Measurements from ENCODE around the gene CATSPERZ. TPM values are rescaled to one million over a fixed set of nuclear protein-coding genes. Genes with fewer than 3 reads are reported as not detected.

CATSPERZ gene
- total RNA-seq, 8 experiments from 2014 or later: 0.76 to 1.9 (median 1.2) TPM; not detected in 3

DNA sequence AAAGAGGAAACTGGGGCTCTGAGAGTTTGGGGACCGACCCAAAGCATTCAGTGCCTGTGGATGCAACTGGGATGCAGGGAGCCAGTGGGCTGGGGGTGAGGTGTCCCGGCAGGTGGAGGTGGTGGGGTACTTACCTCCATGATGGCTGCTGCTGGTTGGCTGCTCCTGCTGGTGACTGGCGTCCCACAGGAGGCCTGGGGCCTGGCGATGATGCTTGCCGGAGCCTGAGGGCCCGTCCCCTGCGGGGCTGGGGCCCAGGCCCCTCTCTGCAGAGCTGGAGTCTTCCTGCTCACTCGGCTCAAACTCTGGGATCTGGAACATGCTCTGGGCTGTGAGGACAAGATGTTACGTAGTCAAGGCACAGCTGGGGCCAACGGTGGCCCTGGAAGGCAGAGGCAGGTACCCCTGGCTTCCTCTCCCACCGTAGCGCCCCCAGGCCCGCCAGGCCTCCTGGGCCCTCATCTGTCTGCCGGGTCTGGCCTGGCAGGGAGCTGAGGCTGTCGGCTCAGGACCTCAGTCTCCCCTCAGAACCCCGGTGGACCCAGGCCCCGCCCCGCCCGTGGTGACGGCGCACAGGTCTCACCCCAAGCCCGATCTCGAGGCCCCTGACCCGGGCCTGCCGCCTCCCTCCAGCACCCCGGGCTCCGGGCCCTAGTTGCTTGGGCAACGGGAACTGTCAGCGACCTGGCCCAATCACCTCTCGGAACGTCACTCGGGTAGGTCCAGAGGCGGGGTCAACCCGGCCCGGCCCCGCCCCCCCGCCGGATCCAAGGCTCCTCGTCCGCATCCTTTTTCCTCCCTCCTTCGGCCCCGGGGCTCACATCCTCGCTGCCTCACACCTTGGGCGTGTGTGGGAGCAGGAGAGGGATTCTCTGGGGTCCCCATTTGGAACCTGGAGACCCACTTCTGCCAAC is 15.9 kb upstream of the CATSPERZ start, which contains the start of gene BAD:
Gene BAD (minus strand): TSS at position 618 of the 914 bp plus-strand sequence. CDS start 297 bp downstream, at position 321.
- ATAC-seq (replicated peaks in 6 of 8): peak; percentile 85 to 91 (median 86)
- Histone ChIP-seq H3K27ac (peak within 1 kb of the TSS; percentile 71 to 79), H3K4me1 (replicated peaks in 1 of 2) (peaks cover 10 to 12% of the 10 kb centered on the region in 2 donors), H3K4me3 (peak within 1 kb of the TSS; percentile 80 to 96 (median 88))
- in situ Hi-C loops (cut with MboI; ENCODE audit: low pct_unique_long_range_greater_than_20kb in 2 of 9, low sequenced_read_pairs in 9 of 9, unreplicated experiment in 9 of 9): no loop called here
- 0 to 18% (median 0%) methylated on average over 3 to 4 of the region's 44 CpGs; no CpG with 5 or more reads in 7 of the 10 experiments for WGBS, 10 experiments

DNA sequence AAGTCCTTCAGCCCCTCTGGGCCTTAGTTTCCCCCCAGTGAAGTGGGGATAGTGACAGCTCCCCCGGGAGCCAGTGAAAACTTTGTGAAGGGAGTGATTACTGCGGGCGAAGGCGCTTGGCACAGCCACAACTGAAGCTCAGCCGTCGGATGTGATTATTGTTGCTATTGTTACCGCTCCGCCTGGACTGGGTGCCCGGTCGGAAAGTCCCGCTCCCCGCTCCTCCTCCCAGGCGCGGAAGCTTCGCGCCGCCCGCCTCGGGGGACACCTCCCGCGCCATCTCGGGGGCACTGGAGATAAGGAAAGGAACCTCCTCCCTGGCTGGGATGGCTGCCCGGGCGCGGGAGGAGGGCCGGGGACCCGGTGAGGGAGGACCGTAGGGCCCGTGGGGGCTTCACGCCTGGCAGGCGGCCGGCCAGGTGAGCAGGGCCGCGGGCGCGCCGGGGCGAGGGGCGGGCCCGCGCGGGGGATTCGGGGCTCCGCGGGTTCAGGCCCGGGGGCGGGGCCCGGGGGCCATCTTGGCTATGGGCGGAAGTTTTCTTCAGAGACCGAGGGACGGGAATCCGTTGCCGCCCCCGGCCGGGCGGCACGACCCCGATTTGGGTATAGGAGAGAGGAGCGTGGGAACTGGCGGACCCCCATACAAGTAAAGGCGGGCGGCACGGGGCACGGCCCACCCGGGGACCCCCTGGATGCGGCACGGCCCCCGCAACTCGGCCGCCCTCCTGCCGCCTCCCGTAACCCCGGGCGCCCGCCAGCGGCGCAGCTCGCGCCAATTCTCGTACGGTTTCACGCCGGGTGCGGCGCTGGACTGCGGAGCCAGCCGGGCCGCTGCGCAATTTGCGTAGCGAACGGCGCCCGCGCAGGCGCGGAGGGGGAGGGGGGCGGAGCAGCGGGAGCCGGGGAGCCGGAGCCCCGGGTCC is 14.9 kb upstream of the CATSPERZ start, which contains the start of gene GPR137:
Gene GPR137 (plus strand): TSS at position 887 of the 923 bp plus-strand sequence. CDS start 677 bp downstream, outside the sequence.
- H3K27ac ChIP-seq: peak within 1 kb of the TSS; percentile 71 to 79
- H3K4me1 ChIP-seq (replicated peaks in 1 of 2): peaks cover 10 to 12% of the 10 kb centered on the region in 2 donors
- ATAC-seq (replicated peaks in 6 of 8): peak; percentile 42 to 67 (median 55)
- WGBS, 10 experiments: 0 to 3% (median 0%) methylated on average over 3 to 10 of the region's 102 CpGs; no CpG with 5 or more reads in 6 of the 10 experiments
- H3K4me3 ChIP-seq: peak within 1 kb of the TSS; percentile 80 to 96 (median 88)
- in situ Hi-C loops (cut with MboI; ENCODE audit: low pct_unique_long_range_greater_than_20kb in 2 of 9, low sequenced_read_pairs in 9 of 9, unreplicated experiment in 9 of 9): no loop called here

DNA sequence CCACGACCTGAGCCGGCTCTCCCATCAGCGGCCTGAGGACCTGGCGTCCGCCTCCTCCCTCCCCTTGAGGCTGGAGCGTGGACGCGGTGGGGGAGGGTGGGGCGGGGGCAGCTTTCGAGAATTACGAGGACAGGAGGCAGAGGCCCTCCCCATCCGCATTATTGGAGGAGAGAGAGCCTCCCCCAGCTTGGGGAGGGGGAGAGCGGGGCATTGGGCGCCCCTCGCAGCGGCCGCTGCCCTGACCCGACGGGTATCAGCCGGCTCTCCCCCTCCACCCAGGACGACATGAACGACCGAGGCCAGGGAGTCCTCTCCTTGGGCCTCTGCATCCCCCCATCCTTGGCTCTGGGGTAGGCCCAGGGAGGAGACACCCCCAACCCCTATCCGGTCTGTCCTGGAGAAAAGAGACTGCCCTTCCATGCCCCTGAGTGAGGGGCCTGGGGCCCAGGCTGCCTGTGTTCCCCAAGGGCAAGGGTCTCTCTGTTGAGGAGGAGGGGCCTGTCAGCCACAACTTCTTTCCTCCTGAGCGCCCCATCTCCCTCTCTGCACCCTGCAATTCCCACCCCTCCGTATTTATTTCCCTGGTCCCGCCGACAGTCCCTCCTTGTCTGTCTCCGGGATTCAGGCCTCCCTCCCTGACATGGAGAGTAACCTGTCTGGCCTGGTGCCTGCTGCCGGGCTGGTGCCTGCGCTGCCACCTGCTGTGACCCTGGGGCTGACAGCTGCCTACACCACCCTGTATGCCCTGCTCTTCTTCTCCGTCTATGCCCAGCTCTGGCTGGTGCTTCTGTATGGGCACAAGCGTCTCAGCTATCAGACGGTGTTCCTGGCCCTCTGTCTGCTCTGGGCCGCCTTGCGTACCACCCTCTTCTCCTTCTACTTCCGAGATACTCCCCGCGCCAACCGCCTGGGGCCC is 14.0 kb upstream of the CATSPERZ start:
- 0 to 87% (median 50%) methylated on average over 1 to 7 of the region's 40 CpGs; no CpG with 5 or more reads in 5 of the 10 experiments for WGBS, 10 experiments
- Histone ChIP-seq H3K27ac (peak overlapping the region; percentile 47 to 79), H3K4me3 (peak overlapping the region; percentile 80 to 96 (median 88)), H3K4me1 (replicated peaks in 1 of 2) (peaks cover 11 to 14% of the 10 kb centered on the region in 2 donors)
- in situ Hi-C loops (cut with MboI; ENCODE audit: low pct_unique_long_range_greater_than_20kb in 2 of 9, low sequenced_read_pairs in 9 of 9, unreplicated experiment in 9 of 9): no loop called here
- peak in 3 of 8 experiments; percentile 0 to 9 (median 2) for ATAC-seq (replicated peaks in 6 of 8)

GRCh38 chr11:64286801-64287159 is 13.4 kb upstream of the CATSPERZ start:
- in situ Hi-C loops (cut with MboI; ENCODE audit: low pct_unique_long_range_greater_than_20kb in 2 of 9, low sequenced_read_pairs in 9 of 9, unreplicated experiment in 9 of 9): no loop called here
- ATAC-seq (replicated peaks in 6 of 8): no peak
- Histone ChIP-seq H3K4me3 (no peak overlapping the region), H3K4me1 (replicated peaks in 1 of 2) (peaks cover 13 to 17% of the 10 kb centered on the region in 2 donors), H3K27ac (no peak overlapping the region)
- WGBS, 10 experiments: 57 to 100% (median 60%) methylated on average over 1 to 5 of the region's 9 CpGs; no CpG with 5 or more reads in 7 of the 10 experiments

DNA sequence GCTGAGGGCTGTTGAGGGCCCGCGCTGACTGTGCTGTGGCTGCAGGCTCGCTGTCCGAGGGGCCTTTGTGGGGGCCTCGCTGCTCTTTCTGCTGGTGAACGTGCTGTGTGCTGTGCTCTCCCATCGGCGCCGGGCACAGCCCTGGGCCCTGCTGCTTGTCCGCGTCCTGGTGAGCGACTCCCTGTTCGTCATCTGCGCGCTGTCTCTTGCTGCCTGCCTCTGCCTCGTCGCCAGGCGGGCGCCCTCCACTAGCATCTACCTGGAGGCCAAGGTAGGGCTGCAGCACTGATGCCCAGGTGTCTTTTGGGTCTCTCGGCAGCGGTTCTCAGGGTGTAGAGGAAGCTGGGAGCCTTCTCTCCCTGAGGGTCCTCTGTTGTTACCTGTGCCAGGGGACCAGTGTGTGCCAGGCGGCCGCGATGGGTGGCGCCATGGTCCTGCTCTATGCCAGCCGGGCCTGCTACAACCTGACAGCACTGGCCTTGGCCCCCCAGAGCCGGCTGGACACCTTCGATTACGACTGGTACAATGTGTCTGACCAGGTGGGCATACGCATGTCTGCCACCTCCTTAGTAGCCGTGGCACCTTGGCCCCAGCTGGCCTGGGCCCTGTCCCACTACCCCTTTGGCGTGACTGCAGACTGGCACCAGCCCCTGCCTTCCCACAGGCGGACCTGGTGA is 12.3 kb upstream of the CATSPERZ start:
- Histone ChIP-seq H3K4me1 (replicated peaks in 1 of 2) (peaks cover 13 to 17% of the 10 kb centered on the region in 2 donors), H3K27ac (no peak overlapping the region), H3K4me3 (no peak overlapping the region)
- in situ Hi-C loops (cut with MboI; ENCODE audit: low pct_unique_long_range_greater_than_20kb in 2 of 9, low sequenced_read_pairs in 9 of 9, unreplicated experiment in 9 of 9): no loop called here
- no peak for ATAC-seq (replicated peaks in 6 of 8)
- WGBS, 10 experiments: 80 to 93% (median 90%) methylated on average over 1 to 14 of the region's 33 CpGs; no CpG with 5 or more reads in 6 of the 10 experiments

GRCh38 chr11:64288353-64288750 is 11.8 kb upstream of the CATSPERZ start:
- Histone ChIP-seq H3K27ac (no peak overlapping the region), H3K4me3 (no peak overlapping the region), H3K4me1 (replicated peaks in 1 of 2) (peaks cover 13 to 17% of the 10 kb centered on the region in 2 donors)
- in situ Hi-C loops (cut with MboI; ENCODE audit: low pct_unique_long_range_greater_than_20kb in 2 of 9, low sequenced_read_pairs in 9 of 9, unreplicated experiment in 9 of 9): no loop called here
- WGBS, 10 experiments: 100% methylated on average over 1 of the region's 9 CpGs; no CpG with 5 or more reads in 9 of the 10 experiments
- ATAC-seq (replicated peaks in 6 of 8): no peak

GRCh38 chr11:64289002-64289564 is 11.1 kb upstream of the CATSPERZ start:
- ATAC-seq (replicated peaks in 6 of 8): no peak
- Histone ChIP-seq H3K4me1 (replicated peaks in 1 of 2) (peaks cover 9 to 11% of the 10 kb centered on the region in 2 donors), H3K4me3 (no peak overlapping the region), H3K27ac (no peak overlapping the region)
- in situ Hi-C loops (cut with MboI; ENCODE audit: low pct_unique_long_range_greater_than_20kb in 2 of 9, low sequenced_read_pairs in 9 of 9, unreplicated experiment in 9 of 9): no loop called here
- 36% methylated on average over 2 of the region's 13 CpGs; no CpG with 5 or more reads in 9 of the 10 experiments for WGBS, 10 experiments

DNA sequence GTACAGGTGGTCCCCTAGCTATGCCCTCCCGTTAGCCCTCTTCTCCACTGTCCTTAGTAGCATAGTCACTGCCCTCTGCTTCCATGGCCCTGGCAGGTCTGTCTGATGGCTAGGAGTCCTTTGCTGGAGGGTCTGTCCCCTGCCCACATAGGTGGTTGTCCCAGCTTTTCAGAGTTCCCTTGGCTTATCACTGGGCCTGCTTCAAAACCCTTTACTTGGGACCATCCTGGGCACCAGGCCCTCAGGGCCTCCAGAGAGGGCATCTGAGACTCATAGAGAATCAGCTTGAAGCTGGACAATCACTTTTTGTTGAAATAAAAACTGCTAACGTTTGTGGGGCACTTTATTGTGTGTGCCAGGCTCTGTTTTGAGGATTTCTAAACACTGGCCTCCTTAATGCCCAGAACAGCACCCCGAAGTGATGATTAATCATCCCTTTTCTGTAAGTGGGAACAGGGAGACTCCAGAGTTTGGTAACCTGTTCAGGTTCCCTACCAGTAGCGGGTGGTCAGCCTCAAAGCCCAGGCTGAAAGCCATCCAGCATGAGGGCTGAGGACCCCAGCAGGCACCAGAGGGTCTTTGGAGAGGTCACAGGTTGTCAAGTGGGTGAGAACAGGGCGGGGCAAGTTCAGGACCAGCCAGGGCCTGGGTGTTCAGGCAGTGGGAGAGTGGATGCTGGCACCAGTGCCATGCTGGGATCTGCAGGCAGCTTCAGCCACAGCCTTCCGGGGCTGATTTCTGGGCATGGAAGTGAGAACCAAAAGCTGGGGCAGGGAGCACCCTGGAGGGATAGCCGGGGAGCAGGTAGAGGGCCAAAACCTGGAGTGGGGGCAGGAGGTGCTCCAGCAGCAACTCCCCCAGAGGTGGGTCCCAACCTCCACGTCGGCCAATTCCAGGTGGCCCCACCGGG is 9.6 kb upstream of the CATSPERZ start:
- H3K27ac ChIP-seq: no peak overlapping the region
- 0 to 100% (median 49%) methylated on average over 1 to 3 of the region's 10 CpGs; no CpG with 5 or more reads in 2 of the 10 experiments for WGBS, 10 experiments
- in situ Hi-C loops (cut with MboI; ENCODE audit: low pct_unique_long_range_greater_than_20kb in 2 of 9, low sequenced_read_pairs in 9 of 9, unreplicated experiment in 9 of 9): no loop called here
- peak overlapping the region in 4 of 5 donors; percentile 29 to 39 (median 36) for H3K4me3 ChIP-seq
- peaks cover 9 to 11% of the 10 kb centered on the region in 2 donors for H3K4me1 ChIP-seq (replicated peaks in 1 of 2)
- ATAC-seq (replicated peaks in 6 of 8): no peak

- in situ Hi-C loops (cut with MboI; ENCODE audit: low pct_unique_long_range_greater_than_20kb in 2 of 9, low sequenced_read_pairs in 9 of 9, unreplicated experiment in 9 of 9): no loop called here
- Histone ChIP-seq H3K4me1 (replicated peaks in 1 of 2) (peaks cover 7 to 8% of the 10 kb centered on the region in 2 donors), H3K4me3 (peak within 1 kb of the TSS; percentile 29 to 39 (median 34)), H3K27ac (no peak within 1 kb of the TSS)
- no CpG with 5 or more reads among the region's 45 CpGs for WGBS, 10 experiments
- ATAC-seq (replicated peaks in 6 of 8): peak in 4 of 8 experiments; percentile 3 to 22 (median 6)
These were observed 8.9 kb upstream of the CATSPERZ start, which contains the start of gene KCNK4 for GRCh38 chr11:64291262-64291751. Gene KCNK4, plus strand, starts transcription at chr11:64291302. Its CDS starts 1,717 bp downstream, at chr11:64293019.

DNA sequence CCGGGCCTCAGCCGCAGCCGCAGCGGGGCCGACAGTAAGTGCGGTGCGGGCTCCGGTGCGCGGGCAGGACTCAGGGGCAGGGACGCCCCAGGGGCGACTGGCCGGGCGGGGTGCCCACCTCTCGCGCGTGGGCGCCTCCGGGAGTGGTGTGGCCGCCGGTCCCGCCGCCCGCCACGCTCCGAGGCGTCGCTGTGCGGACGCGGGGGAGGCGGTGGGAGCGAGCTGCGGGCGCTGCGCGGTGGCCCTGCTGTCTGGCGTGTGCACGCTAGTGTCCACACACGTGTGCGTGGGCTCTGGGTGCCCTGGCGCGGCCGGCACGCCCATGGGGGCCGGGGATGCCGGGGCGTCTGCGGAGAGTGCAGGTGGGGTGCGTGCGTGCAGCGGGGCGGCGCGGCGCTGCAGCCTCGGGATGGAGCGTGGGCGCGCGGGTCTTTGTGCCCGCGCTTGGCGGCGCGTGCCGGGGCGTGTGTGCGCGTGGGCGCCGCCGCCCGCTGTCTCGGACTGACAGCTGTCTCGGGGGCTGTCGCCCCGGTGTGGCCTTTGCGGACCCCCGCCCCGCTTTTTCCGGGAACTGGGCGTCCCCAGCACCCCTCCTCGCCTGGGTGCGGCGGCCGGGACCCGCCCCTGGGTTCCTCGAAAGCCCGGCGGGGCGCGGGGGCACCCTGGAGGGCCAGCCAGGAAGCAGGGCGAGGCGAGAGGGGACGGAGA is 8.3 kb upstream of the CATSPERZ start:
- peak overlapping the region; percentile 29 to 39 (median 34) for H3K4me3 ChIP-seq
- 0% methylated on average over 2 of the region's 96 CpGs; no CpG with 5 or more reads in 8 of the 10 experiments for WGBS, 10 experiments
- peaks cover 3 to 4% of the 10 kb centered on the region in 2 donors for H3K4me1 ChIP-seq (replicated peaks in 1 of 2)
- no peak overlapping the region for H3K27ac ChIP-seq
- in situ Hi-C loops (cut with MboI; ENCODE audit: low pct_unique_long_range_greater_than_20kb in 2 of 9, low sequenced_read_pairs in 9 of 9, unreplicated experiment in 9 of 9): no loop called here
- peak; percentile 38 to 70 (median 57) for ATAC-seq (replicated peaks in 6 of 8)
